ENCODE results near the gene PTF1A.

Gene PTF1A, protein sequence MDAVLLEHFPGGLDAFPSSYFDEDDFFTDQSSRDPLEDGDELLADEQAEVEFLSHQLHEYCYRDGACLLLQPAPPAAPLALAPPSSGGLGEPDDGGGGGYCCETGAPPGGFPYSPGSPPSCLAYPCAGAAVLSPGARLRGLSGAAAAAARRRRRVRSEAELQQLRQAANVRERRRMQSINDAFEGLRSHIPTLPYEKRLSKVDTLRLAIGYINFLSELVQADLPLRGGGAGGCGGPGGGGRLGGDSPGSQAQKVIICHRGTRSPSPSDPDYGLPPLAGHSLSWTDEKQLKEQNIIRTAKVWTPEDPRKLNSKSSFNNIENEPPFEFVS

DNA sequence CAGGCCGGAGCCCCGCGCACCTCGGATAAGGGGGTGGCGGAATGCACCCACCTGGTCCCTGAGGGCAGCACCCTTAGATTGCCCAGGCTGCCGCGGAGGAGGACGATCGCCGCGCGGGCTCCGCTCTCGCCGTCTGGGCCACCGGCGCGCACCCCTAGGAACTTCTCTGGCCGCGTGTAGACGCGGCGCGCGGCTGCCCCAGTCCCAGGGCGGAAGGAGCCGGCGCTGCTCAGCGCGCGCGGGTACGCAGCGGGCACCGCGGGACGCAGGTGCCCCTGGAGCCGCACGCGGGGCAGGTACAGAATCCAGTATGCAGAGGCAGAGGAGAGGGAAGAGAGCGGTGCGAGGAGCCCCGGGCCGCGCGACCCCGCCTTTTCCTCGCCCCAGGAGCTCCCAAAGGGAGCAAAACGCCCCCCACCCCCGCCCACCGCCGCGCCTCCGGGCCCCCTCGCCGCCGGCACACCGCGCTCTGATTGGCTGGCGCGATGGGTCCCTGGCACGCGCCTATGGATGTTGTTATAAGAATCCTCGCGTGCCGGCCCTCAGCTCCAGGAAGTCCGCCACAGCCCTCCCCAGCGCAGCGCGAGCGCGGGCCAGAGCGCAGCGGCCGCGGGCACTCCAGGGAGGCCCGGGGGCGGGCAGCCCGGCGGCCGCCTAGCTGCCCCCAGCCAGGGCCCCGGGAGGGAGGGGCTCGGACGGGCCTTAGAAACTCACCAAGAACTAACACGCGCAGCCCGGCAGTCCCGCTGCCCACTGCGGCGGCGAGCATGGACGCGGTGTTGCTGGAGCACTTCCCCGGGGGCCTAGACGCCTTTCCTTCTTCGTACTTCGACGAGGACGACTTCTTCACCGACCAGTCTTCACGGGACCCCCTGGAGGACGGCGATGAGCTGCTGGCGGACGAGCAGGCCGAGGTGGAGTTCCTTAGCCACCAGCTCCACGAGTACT is at the start of gene PTF1A:
Gene PTF1A, plus strand, starts transcription at position 549 of the 948 bp plus-strand sequence. Its CDS starts 219 bp downstream, at position 768.
- no peak for DNase-seq

DNA sequence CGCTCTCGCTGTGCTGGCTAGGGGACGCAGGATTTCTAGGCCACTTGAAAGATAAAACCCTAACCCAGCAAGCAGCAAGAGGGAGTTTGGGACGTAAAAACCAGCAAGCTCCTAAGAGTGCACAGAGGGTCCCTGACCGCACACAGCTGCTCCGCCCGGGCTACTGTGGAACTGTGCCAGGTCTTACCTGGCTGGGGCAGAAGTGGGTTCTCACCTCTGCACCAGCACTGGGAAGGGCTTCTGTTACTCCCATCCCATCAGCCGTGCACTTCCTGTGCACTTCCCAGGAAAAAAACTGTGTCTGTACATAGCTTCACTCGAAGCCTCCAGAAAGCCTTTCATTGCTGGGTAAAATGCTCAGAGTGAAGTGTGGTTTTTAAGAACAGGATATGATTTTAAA is 45.9 kb upstream of the PTF1A start:
- no peak for DNase-seq

DNA sequence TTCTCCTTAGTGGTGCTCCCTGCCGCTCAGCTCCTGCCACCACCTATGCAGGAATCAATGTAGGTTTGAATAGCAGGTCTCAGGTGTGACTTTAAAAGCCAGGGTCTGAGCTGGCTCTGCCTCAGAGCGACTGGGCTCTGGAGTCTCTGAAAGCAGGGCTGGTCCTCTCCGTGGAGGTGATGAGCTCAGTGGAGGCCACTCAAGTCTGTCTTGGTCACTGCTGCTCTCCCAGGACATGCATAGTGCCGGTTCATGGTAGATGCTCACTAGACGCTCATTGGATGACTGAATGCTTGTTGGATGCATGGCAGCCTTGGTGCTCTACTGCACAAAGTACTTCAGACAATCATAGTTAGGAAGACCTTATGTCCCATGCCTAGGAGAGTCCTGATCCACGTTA is 45.1 kb upstream of the PTF1A start:
- no peak for DNase-seq

DNA sequence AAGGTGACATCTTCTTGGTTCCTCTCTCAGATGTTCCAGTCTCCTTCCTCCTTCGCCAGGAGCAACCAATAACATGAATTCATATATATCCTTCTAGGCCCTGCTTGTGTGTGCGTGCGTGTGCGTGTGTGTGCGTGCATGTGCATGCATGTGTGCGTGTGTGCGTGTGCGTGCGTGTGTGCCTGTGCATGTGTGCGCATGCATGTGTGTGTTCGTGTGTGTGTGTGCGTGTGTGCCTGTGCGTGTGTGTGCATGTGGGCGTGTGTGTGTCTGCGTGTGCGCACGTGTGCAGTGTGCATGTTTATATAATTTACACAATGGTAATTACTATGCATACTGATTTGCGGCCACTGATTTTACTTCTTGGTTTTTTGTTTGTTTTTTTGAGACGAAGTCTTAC is 43.9 kb upstream of the PTF1A start:
- DNase-seq: no peak

DNA sequence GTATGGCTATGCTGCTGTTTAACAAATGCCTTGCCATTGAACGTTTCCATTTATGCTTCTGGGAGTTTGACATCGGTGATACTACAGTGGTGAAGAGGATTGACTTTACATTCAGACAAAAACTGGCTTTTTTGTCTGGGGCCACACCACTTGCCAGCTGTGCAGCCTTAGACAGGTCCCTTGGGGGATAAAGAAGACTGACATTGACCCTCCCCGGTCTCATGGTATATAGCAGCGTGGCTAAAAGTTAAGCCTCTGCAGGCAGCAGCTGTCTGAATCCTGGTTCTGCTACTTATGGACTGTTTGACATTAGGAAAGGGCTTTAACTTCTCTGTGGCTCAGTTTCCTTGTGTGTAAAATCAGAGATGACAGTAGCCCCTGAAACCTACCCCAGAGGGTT is 42.0 kb upstream of the PTF1A start:
- DNase-seq: no peak

DNA sequence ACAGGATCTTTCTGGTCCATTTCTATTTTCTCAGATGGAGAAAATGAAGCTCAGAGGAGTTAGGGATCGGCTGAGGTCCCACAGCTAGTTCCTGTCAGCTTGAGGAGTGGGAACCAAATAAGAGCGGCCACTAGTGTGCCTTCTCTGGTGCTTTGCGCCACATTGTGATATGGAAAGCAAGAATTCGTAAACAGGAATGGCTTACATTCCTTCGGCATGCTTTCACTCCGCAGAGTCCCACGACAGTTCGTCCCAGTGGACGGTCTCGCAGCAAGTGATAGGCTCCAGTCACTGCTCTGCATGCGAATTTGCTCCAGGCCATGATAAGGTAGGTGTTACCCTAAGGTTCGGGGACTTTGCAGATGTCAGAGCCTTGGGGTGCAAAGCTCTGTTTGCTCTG is 41.5 kb upstream of the PTF1A start:
- no peak for DNase-seq

DNA sequence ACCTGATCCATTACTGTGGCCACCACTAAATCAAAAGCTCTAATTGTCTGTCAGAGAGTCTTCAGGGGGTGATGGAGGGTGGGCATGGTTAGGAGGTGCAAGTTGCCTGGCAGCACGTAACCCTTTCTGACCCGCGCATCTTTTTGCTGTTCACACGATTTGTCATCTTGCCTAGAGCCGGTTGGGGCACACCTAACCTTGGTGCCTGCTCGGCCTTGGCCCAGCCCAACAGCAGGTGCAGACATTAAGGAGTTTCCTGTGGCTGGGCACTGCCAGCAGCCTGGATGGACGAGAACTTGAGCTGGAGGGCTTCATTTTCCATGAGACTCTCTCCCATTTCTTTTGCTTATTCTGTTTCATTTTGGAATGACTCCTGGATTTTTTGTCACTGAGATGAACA is 41.0 kb upstream of the PTF1A start:
- no peak for DNase-seq

DNA sequence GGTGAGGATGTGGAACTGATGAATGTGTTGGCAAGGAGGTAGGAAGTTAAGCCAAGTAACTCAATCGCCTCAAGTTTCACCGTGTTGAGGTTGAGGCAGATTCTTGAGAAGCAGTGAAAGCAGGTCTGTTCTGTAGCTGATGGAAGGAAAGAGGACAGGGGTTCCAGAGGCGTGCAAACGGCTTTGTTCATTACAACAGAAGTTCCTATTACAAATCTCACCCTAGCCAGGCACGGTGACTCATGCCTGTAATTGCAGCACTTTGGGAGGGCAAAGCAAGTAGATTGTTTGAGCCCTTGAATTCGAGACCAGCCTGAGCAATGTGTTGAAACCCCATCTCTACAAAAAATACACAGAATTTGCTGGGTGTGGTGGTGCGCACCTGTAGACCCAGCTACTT is 36.9 kb upstream of the PTF1A start:
- no peak for DNase-seq

DNA sequence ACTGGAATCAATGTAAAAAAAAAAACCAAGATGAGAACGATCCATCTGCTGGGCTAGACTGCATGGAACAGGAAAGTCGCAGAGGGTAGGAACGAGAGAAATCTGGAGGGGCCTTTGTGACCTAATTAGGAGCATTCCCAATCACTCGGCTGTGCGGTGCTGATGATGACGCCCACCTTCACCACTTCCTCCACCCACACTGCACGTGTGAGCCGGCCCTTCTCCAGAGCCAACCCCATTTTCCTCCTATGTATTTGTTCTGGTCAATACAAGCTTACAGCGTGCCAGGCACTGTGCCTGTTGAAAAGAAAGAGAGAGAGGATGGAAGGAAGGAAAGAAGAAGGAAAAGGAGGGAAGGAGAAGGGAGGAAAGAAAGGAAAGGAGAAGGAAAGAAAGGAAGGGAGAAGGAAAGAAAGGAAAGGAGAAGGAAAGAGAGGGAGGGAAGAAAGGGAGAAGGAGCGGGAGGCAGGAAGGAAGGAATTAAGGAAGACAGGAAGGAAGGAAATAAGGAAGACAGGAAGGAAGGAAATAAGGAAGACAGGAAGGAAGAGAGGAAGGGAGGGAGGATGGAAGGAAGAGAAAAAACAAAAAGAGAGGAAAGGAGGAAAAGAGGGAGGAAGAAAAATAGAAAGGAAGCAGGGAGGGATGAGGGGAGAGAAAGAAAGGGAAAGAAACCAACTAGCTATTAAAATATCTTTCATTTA is 35.5 kb upstream of the PTF1A start:
- no peak for DNase-seq

DNA sequence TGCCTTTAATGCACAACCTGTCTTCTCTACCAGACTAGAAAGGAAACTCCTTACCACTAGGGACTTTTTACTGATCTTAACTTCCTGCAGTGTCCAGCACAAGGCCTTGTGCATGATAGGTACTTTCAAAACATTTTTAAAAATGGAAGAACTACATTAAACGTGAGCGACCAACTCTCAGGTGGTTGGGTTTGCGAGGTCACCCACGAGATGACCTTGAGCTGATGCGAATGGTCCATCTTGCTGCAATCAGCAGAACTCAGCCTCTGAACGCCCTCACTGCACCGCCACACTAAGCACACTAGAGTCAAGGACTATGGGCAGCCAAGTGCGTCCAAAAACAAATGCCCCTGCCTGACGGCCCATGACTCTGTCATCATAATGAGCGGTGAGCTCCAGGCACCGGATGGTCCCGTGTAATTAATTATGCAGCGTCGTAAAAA is 34.9 kb upstream of the PTF1A start:
- no peak for DNase-seq

DNA sequence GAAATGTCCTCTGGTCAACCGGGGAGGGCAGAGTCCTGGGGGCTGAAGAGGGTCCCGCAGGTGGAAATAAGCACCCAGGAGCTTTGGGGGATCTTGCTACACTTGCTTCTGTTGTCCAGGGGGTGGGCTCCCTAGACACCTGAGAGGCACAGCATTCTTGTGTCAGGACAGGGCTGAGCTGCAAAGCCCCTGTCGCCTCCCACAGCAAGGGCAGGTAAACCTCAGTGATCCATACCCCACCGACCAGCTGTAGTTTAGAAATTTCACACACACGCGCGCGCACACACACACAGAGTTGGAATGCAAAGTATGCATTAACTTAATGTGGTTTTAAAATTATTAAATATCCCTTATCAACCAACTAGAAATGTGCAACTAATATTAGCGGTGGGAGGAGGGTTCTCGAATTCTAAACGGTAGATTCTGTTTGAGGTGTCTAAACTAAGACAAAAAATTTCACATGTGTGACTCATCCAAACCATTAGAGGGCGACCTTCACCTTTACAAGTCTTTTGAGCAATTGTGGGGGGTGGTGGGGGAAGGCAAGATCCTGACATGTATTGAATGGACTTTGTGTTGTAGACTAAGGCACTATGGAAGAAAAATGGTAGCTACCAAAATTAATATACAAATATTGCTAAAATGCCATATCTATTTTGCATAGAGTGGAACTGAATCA is 34.3 kb upstream of the PTF1A start:
- no peak for DNase-seq

DNA sequence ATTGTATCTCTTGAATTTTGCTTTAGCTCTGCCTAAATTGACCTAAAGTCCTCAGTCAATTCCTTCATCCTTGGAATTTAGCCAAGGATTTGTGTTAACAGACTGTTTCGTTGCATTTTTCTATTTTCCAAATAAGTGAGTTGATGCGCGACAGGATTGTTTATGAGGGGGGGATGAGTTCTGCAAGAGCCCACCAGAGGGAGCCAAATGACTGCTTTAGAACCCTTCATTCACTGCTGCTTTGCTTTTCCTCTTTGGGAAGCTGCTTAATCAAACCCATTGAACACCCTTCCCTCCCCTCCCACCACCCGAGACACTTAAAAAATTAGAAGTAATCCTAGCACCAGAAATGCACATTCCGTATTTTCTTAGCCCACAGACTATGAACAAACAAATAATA is 33.7 kb upstream of the PTF1A start:
- DNase-seq: no peak

DNA sequence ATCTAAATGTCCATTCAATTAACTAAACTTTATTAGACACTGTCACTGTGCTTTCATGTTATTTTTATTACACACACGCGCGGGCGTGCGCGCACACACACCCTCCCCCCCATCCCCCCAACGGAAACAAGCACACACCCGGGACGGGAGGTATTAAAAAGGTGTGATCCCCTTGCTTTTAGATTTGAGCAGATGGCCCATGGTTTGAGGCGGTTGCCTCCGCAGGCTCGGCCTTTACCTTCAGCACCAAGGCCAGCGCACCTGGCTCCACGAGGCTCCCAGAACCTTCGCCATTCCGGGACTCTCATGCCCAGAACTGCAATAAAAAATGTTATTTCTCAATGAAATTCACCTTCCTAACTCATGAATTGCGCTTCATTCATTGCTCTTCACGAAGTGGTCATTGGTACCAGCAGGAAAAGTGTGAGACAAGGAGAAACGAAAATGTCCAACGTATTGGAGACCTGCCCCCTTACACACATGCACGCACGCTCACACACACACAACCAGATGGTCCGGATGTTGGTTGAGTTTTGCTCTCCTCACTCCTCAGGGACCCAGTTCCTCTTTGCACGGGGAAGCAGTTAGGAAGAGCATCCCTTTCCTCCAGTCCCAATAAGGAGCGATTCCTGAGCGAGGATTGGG is 20.8 kb upstream of the PTF1A start:
- no peak for DNase-seq

DNA sequence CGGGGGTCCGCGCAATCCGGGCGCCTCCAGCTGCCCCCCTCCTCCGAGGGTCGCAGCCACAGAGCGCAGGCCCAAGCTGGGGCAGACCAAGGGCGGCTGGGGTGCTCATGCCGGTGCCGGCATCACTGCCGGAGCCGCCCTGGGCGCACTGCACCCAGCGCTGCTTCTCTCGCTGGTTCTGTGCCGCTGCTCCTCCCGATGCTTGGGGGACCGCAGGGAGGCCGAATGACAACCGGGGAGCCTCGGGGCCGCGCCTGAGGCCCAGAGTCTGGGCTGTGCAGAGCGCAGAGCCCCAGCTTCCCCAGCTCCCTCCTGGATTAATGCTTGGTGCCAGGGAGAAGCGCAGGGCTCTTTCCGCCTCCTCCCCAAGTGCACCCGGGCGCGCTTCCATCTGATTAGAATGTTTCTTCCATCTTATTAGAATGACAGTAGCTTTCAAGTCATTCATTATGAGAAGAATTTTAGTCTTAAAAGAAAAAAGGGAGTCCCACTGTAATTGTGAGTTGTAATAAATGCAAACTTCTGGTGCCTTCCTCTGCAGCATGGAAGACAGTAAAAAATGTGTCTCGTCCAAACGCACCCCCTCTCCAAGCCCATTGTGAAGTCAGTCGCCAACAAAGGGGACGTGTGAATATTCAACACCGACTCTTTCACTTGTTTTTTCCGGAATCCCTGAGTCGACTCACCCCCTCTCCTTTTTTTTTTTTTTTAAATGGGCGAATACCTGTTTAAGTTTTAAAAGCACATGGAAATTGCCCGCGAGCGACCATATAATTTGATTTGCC is 19.5 kb upstream of the PTF1A start:
- DNase-seq: no peak

DNA sequence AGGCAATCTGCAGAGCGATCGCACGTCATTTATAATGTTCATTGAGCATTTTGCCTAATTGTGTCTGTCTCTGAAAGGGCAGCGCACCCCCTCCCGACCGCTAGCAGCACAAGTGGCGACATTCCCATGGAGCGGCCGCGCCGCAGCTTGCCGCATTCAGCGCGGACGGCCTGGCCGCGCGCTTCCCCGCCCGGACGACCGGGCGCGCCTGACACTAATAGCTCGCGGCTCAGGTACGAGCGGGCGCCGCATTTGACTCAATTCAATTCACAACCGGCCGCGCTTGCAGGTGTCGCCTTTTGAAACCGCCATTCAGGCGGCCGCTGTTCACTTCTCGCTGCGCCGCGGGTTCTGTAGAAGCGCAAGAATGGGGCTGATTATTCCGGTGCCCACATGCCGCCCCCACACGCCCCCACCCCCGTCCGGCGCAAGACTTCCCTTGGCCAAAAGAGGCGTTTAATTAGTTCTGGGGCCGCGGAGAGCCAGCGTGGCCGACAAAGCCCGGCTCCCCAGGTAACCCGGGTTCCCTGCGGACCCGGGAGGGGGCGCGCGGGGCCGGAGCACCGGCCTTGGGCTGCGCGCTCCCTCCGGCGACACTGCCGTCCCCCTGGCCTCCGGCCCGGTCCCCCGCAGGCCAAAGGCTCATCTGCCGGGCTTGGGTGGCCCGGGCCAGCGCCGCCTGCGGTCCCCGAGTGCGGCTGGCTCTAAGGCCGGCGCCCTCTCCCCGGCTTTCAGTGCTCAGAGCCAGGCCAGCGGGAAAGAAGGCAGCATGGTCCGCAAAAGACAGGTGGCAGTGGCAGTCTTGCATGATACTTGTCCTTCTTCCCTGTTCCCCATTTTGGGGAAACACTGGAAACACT is 18.7 kb upstream of the PTF1A start:
- no peak for DNase-seq

DNA sequence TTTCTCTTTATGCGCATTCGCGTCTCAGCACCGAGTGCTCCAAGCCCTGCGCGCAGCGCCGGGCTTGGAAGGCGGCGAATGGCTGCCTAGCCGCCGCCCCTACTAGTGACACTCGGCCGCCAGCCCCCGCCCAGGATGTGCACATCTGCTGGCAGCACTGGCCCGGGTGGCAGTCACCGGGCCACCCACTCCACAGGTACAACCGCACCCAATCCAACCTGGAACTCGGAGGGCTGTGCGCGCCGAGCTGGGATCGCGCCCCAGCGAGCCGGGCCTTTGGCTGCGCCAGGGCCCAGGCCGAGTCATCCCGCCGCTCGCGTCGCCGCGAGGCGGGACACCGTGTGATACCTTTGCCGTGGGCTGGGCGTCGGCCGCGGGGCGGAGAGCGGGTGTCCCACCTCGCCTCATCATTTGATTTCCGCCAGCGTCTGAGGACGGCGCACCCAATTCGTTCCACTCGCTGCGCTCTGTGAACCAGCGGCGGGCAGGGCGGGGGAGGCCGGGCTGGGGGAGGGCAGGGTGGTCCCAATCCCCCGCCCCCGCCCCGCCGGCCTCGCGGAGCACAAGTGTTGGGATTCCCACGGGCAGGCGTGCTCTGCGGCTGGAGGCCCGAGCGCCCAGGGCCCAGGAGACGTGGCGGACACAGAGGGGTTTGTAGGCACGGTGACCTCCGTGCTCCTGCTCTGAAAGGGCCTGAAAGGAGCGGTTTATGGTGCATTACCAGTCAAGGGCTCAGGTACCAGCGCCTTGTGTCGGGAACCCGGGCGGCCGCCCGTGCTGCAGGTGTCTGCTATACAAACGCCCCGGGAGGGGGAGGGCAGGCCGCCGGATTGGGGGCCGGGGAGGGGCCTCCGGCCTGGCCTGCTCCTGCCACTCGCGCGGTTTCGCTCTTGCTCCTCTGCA is 17.8 kb upstream of the PTF1A start:
- no peak for DNase-seq

DNA sequence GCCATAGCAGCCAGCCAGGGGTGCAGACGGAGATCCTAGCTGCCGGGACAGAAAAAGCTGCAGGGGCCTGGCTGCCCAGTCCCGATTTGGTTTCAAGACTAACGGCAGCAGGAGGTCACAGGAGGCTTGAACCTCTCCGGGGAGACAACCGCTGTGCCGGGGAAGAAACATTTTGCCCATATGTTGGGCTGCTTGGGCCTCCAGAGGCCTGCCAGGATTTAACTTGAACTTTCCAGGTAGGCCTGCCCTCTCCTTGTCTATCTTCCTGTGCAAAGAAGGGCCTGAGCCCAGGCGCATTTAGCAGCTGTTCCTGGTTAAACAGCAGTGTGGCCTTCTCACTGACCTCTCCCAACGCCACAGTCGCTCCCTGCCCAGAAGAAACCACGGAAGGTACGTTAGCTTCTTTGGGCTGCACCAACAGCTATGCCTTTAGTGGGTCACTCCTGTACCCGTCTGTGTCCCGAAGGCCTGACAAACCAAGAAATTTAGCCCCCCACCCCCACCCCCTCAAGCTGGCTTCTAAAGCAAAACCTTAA is 17.1 kb upstream of the PTF1A start:
- DNase-seq: no peak

DNA sequence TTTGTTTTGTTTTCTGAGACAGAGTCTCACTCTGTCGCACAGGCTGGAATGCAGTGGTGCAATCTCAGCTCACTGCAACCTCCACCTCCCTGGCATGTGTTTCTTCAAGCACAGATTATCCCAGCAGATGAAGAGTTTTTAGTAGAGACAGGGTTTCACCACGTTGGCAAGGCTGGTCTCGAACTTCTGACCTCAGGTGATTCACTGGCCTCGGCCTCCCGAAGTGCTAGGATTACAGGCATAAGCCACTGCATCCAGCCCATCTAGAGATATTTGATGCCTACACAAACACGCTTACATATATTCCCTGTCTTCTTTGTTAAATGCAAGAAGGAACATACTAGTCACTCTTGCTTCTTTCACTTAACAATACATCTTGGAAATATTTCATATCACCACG is 5.9 kb upstream of the PTF1A start:
- no peak for DNase-seq

DNA sequence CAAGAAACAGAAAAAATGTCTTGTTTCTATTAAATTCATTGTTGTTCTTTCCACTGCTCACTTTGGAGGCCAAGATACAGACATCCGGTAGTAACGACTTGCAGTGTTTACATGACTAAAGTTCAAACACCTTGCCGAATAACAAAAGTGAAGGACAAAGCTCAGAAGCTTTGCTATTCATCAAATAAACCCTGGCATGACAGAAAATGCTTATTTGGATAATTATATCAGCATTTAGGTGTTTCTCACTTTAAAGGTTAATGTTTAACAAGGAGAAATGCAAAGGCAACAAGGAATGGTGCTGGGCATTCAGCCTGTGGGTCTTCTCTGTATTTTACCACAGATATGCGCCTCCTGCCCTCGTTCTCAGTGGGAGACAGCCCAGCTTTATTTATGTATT is 5.4 kb upstream of the PTF1A start:
- DNase-seq: no peak
